HG03108 (cell line): ENCODE measurements around the gene RANBP3.

Experiments used
- ATAC-seq: cut with Tn5 transposase; IDR thresholded peaks from one replicate; pipeline ENCODE4 v1.9.1; 2021; ENCODE audit warnings: moderate library complexity; ENCODE audit not compliant: unreplicated experiment

The RANBP3 gene

GRCh38 chr19:5953030-5953589, 24.8 kb downstream of the RANBP3 start:
- no peak for ATAC-seq

GRCh38 chr19:5952193-5953029, 25.5 kb downstream of the RANBP3 start:
- no peak for ATAC-seq

GRCh38 chr19:5951338-5951861, 26.5 kb downstream of the RANBP3 start:
- ATAC-seq = no peak

- no peak for ATAC-seq
These were observed 27.2 kb downstream of the RANBP3 start for GRCh38 chr19:5950741-5951140.

GRCh38 chr19:5949792-5950305, 28.1 kb downstream of the RANBP3 start:
- no peak for ATAC-seq

- no peak for ATAC-seq
These were observed 29.0 kb downstream of the RANBP3 start for GRCh38 chr19:5948752-5949564.

- ATAC-seq = no peak
These were observed 30.5 kb downstream of the RANBP3 start for GRCh38 chr19:5947435-5947834.

- no peak for ATAC-seq
These were observed 34.3 kb downstream of the RANBP3 start for GRCh38 chr19:5943623-5944022.

- ATAC-seq = no peak
These were observed 34.9 kb downstream of the RANBP3 start for GRCh38 chr19:5943045-5943444.

GRCh38 chr19:5941673-5942072, 36.3 kb downstream of the RANBP3 start:
- ATAC-seq = no peak

- ATAC-seq = no peak
These were observed 37.4 kb downstream of the RANBP3 start for GRCh38 chr19:5940260-5941208.

GRCh38 chr19:5937550-5937949, 40.4 kb downstream of the RANBP3 start:
- ATAC-seq = no peak

GRCh38 chr19:5936292-5936592, 41.7 kb downstream of the RANBP3 start:
- no peak for ATAC-seq

- ATAC-seq = no peak
These were observed 42.3 kb downstream of the RANBP3 start for GRCh38 chr19:5935473-5936291.

- no peak for ATAC-seq
These were observed 43.0 kb downstream of the RANBP3 start for GRCh38 chr19:5934774-5935472.

GRCh38 chr19:5934069-5934401, 43.9 kb downstream of the RANBP3 start:
- ATAC-seq = no peak

GRCh38 chr19:5933391-5934068, 44.4 kb downstream of the RANBP3 start:
- no peak for ATAC-seq

- no peak for ATAC-seq
These were observed 45.2 kb downstream of the RANBP3 start for GRCh38 chr19:5932609-5933262.
